Activated CD4-positive, alpha-beta T cell treated with anti-CD3 and anti-CD28 coated beads for 4 hours (primary cell): Measurements from ENCODE around the gene NRG2.

Experiments used
- DNase-seq, 2 donors: peaks; one replicate each; pipeline ENCODE4 v3.0.0-alpha.2; 2020

The NRG2 gene

DNA sequence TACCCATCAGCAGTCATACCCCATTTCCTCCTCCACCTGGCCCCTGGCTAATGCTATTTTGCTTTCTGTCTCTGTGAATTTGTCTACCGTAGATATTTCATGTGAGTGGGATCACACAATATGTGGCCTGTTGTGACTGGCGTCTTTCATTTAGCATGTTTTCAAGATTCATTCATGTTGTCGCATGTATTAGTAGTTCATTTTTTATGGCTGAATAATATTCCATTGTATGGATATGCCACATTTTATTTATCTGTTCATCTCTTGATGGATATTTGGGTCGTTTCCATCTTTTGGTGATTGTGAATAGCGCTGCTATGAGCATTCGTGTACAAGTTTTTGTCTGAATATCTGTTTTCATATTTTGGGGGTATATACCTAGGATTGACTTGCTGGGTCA lies 213.6 kb downstream of the NRG2 start:
- no peak for DNase-seq

DNA sequence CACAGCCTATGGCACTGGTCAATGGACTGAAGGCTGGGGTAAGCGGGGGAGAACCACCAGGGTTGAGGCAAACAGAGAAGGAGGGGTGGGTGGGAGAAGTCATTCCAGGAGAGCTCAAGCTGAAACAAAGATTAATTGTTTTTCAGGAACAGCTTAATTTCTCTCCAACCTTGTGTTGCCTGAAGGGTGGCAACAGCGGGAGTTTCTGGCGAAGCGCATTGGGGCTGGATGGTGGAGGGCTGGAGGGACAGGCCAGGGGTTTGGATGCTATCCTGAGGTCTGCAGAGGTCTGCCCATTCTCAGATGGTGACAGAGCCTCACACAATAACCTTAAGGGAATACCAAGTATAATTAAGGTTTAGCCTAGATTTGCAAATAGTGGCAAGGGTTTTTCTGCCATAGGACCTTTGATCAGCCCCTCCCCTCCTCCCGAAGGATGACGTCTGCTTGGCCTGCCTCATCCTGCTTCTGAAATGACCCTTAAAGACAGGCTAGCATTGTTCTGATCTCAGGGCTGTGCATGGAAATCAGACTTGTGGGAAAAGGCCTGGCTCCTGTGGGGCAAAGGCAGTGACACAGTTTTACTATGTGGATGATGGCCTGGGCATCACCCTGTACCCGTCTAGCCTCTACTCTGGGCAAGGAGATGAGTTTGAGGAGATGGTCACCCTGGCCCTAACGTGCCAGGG lies 214.7 kb downstream of the NRG2 start:
- no peak for DNase-seq

DNA sequence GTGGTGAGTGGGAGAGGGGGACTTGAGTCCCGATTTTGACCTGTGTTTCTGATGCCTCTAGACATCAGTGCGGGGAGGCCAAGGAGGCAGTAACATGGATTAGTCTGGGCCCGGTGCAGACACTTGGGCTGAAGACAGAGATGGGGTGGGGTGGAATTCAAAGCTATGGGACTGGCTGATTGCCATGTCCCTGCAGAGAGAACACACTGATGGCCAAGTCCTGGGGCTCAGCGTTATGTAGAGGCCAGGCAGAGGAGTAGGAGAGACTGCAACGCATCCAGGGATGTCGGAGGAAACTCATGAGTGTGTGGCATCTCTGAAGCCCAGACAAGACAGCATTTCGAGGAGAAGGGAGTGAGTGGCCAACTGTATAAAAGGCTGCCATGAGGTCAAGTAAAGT lies 217.4 kb downstream of the NRG2 start:
- no peak for DNase-seq

DNA sequence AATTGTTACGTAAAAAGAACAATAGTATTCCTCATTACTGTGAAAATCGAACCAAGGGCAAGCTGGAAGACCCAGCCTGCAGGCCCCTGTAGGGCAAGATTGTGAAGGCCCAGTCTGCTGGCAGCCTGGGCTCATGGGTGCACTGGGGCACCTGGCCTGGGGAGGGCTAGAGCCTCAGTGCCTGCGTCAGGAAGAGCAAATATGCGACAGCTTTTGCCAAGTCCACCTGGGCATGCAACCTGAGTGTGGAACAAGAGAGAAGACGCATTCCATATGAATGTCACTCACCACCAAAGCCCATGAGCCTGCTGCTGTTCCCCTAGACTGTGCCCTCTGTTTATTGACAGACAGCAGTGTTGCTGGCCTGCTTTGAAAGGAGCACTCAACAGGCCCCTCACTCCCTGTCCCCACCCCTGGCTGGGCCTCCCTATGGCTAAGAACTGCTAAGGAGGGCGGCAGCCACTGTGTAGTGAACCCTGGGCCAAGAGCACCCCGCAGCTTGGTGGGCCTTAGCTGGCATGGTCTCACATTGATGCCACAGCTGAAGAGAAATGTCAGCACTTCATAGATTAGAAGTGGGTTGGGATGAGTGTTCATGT lies 219.2 kb downstream of the NRG2 start:
- DNase-seq: no peak

DNA sequence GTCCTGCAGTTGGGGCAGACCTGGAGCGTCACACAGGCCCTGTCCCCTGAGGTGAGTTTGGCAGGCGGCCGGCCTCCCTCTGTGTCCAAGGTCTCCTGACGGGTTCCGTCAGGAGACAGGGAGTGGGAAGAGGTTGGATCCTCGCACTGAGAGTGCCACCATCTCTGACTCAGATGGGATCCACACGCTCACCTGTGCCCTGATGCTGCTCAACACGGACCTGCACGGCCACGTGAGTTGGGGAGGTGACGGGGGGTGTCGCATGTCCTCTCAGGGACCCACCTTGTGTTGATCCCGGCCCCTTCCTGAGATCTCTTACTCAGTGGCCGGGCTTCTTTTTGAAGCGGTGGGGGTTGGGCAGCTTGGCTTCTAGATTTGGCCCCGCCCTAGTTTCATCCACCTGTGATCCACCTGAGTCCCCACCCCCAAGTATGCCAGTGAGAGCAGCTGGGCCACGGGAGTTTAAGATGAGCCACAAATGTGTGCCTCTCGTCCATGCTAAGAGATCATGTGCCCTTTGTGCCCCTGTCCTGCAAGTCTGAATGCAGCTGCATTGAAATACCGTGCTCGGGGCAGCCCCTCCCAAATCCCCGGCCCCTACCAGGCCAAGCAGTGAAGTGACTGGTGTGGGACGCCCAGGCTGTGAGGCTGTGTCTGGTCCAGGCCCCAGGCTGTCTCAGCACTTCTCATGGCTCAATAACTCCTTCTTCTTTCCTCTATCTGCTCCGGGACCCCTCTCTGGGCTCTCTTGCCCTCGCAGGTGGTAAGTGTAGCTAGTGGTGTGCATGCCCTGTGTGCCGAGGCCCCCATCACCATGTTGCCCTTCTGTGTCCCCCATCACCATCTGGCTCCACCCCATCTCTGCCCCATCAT lies 220.3 kb downstream of the NRG2 start:
- DNase-seq: no peak

DNA sequence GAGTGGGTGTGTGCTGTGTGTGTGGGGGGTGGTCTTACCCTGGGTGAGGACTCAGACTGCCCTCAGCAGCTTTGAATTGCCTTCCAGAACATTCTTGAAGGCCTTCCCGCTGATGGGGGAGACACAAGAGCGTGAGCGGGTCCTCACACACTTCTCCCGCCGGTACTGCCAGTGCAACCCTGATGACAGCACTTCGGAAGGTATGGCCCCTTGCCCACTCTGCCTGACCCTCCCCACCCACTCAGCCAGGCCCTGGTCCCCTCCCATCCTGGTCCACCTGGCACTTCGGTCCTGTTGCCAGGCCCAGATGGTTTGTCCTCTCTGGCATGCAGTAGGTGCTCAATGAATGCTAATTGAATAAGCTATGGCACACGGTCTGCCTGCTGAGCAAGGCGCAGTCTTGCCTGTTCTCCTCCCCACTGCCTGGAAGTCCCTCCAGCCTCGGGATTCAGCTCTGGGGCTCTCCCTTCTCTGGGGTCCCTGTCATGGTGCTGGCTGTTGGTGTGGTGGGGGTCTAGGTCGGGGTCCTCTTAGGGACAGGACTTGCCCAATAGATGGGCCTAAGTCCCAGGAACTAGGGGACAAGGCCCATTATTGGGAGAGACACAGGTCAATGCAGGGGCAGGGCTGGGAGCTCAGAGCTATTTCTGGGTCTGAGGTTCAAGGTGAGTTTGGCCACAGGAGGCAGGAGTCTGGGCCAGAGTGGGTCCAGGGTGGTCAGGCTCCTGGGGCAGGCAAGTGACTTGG lies 221.1 kb downstream of the NRG2 start:
- no peak for DNase-seq

DNA sequence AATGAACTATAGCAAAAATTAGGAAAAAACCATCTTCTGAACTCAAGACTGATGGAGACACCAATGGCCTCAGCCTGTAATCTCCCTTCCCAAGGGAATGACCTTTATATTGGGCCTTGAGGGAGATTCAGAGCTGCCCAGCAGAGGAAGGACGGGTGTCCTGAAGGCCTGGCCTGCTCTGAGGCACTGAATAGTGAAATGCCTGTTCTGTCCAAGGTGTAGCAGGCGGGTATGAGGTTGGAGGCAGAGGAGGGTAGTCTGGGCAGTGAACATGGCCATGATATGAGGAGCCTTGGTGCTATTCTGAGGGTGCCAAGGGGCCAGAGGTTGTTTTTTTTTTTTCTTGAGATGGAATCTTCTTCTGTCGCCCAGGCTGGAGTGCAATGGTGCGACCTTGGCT lies 222.5 kb downstream of the NRG2 start:
- no peak for DNase-seq

DNA sequence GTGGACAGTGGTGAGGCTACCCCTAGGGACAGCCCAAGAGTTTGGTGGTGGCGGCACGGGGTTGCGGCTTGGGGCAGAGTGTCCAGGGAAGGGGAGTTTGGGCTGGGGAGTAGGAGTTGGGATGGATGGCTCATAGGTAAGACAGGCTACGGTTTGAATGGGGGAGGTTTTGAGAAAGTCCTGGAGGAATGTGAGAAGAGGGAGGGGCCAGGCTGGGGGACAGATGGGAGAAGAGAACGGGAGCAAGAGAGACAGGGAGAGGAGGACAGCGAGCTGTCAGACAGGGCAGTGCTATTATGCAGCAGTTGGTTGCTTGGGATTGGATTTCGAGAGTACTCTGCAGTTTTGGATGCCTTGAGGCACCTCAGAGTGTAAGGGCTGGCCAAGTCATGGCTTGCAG lies 223.0 kb downstream of the NRG2 start:
- DNase-seq: no peak

DNA sequence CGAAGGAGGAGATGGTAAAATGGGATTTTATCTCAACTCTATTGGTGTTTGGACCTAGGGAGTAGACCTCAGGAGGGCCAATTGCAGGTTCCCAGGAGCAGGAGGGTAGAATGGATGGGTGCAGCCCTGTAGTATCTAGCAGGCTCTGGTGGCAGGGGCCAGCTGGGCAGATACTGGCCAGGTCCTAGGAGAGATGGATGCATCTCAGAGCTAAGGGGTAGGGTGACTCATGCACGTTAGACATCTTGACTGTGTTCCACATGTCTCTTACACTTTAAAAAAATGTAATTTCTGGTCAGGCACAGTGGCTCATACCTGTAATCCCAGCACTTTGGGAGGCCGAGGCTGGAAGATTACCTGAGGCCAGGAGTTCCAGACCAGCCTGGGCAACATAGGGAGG lies 225.1 kb downstream of the NRG2 start:
- no peak for DNase-seq

DNA sequence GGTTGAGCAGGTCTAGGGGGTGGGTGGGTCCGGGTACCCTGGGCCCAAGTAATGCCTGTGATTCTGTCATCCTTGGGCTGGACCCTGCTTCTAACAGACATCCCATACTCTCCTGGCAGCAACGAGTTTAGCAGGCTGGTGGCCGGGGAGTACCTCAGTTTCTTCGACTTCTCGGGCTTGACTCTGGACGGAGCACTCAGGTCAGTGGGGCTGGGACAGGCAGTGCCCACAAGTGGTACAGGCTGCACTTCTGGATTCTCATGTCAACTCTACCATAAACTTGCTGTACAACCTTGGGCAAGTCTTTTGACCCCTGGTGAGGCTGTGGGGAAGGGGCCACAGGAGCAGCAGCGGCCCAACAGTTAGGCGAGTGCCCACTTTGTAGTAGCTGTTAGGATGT lies 225.7 kb downstream of the NRG2 start:
- no peak for DNase-seq

DNA sequence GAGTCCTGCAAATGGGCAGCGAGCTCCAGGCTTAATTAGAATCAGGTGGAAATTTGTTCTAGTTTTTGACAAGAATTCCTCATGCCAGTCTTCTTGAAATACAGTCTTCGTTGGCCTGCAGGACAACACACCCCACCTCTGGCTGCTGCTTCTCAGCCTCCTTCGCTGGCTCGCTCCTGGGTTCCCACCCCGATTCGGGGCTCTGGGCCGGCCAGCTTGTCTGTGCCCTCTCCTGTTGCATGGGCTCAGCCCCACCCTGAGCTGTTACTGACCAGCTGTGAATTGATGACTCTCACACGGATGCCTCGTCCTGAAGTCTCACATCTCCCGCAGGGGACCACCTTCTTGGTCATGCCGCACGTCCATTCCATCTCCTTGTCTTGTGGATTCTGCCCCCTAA lies 226.5 kb downstream of the NRG2 start:
- no peak for DNase-seq

DNA sequence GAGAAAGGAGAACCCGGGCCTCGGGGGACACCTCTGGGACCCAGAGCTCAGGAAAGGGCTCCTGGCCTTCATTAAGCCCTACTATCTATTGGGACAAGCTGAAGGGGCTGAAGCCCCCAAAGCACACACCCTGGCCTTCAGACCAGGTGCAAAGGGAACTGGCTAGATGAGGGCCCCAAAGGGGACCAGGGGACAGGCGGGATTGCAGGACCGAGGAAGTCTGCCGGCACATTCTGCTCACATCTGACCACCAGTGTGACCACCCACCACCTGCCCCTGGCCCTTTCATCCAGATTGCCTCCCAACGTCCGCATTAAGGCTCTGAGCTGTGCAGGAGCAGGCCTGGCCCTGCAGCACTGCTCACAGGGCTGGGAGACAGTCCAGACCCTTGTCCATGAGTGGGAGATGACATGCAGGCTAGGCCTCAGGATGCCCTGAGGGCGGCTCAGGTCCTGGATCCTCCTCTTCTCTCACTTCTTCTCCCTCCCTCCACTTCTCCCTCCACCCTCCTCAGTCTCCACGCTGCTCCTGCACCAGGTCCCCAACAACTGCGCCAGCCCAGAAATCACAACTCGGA lies 228.3 kb downstream of the NRG2 start:
- DNase-seq: no peak

DNA sequence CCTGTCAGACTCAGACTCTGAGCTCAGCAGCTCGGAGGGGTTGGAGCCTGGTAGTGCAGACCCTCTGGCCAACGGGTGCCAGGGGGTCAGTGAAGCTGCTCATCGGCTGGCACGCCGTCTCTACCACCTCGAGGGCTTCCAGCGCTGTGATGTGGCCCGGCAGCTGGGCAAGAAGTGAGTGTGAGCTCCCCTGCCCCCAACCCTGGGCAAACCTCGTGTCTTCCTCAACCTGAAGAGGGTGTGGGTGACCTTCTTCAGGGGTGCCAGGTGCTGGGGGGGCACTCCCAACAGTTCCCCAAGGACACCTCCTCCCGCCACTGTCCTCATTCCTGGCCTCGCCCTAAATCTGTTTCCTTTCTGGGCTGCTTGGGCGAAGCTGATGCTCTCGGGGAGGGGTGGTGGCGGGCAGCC lies 228.9 kb downstream of the NRG2 start:
- no peak for DNase-seq

DNA sequence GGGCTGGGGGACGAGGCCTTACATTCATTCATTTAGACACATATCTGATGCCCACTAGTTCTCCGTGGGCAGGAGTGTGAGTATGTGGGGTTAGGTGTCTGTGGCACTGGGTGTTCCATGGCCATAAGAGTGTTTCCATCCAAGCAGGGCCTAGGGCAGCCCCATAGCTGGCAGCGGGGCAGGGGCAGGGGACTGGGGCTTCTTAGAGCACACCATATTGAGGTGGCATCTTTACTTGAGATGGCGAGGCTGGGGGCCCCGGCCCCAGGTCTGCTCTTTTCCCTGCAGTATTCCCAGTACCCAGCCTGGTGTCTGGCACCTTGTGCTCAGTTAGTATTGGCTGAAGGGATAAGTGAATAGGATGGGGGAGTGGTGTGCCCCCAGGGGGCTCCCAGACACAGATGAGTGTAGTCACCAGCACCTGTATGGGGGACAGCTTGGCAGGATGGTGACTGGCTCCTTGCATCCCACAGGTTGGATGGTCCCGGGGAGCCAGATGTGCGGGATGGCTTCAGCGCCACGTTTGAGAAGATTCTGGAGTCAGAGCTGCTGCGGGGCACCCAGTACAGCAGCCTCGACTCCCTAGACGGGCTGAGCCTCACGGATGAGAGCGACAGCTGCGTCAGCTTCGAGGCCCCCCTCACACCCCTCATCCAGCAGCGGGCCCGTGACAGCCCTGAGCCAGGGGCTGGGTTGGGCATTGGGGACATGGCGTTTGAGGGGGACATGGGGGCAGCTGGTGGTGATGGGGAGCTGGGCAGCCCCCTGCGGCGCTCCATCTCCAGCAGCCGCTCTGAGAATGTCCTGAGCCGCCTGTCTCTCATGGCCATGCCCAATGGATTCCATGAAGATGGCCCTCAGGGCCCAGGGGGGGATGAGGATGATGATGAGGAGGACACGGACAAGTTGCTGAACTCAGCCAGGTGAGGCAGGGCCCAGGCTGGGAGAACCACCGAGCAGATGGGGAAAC lies 230.0 kb downstream of the NRG2 start:
- DNase-seq: no peak

DNA sequence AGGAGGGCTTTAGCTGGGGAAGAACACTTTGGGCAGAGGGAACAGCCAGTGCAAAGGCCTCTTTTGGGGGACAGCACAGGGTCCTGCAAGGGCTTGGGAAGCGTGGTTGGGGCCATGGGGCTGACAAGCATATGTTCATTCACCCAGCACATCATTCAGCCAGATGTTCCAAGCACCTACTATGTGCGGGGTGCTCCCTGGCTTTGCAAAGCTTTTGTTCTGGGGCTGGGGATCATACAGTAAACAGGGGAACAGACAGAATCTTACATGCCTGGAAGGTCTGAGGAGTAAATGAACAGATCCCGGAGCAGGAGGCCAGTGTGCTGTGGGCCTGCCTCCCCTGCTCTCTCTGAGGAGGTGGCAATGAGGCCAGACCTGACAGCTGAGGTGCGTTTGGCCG lies 230.8 kb downstream of the NRG2 start:
- no peak for DNase-seq

DNA sequence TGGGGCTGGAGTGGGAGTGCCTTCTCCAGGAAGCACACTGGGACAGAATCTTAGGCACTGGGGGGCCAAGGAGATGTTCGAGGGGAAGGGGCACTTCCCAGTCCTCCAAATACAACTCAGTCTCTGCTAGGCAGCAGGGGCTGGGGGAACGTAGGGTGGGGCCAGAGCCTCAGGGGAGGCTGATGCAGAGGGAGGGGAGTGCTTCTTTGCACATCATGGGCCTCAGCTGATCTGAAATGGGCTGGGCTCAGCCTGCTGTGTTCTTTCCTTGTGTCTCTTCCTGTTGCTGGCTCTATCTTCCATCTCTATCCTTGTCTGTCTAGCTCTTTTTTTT lies 231.9 kb downstream of the NRG2 start:
- DNase-seq: no peak

DNA sequence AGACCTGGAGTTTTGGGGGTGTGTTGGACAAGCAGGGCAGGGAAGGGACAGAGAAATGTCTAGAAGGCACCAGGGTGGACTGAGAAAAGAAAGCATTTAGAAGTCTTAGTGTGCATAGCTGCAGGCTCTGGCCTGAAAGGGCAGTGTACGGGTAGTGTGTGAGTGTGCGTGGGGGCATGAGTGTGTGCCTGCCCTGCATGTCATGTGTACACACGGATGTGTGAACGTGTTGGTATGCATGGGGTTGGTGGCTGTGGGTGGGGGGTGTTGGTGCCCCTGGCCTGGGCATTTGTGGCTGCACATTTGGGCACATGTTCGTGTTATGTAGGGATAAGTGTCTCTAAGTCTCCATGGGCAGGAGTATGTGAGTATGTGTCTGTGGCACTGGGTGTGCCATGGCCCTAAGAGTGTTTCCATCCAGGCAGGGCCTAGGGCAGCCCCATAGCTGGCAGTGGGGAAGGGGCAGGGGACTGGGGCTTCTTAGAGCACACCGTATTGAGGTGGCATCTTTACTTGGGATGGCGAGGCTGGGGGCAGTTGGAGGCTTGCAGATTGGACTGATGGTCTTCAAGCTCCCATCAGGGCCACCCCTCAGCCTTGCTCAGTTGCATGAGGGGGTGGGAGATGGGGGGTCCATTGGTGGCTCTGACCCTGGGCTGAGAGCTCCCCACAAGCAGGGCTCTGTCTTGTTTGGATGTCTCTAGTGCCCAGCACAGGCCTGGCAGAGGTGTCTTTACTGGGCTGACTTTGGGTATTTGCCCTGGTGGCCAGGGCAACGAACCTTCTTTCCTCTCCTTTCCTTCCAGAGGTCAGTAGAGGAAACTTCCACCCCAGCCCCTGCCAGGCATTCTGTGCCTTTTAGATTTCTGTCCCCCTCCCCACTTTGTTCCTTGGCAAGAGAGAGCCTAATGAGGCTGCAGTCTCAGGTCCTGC lies 232.5 kb downstream of the NRG2 start:
- DNase-seq: no peak

DNA sequence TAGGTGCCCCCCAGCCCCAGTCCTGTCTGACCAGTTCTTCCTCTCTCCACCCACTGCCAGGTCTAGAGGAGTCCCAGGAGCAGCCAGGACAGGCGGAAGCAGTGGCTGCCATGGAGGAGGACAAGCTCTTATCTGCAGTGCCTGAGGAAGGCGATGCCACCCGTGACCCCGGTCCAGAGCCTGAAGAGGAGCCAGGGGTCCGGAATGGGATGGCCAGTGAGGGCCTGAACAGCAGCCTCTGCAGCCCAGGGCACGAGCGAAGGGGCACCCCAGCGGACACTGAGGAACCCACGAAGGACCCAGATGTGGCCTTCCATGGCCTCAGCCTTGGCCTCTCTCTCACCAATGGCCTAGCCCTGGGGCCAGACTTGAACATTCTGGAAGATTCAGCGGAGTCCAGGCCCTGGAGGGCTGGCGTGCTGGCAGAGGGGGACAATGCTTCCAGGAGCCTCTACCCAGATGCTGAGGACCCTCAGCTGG lies 233.7 kb downstream of the NRG2 start:
- DNase-seq: no peak

DNA sequence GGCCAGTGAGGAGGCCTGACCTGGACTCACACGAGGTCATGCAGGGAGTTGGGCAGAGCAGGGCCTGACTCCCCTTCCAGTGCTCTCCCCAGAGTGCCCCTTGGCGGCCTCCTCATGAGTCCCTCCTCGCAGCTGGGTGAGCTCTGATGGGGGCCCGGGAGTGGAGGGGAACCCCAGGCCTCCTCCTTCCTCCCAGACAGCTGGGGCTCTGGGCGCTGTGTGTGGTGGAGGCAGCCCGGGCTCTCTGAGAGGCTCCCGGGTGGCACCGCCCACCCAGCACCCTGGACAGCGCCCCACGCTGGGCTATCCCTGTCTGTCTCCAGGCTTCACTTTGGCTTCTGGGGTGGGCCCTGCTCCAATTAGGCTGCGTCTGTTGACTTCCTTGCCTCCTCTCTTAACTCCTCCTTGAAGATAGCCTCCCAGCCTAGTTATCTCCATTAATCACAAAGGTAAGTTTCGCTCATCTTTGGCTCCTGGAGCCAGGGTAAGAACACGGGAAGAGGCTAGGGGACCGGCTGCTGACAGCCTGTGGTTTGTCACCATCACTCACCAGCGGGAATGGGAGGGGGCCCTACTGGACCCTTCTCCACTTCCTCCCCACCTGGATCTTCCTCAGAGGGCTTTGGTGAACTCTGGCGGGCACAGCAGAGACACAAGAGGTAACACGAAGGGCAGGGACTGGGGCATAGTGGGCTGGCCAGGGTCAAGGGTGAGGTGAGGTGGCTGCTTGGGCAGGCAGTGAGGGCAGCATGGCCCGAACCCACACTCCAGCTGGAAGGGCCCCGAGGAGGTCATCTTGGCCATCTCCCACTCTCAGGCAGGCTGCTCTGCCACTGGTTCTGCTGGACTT lies 234.4 kb downstream of the NRG2 start:
- no peak for DNase-seq

DNA sequence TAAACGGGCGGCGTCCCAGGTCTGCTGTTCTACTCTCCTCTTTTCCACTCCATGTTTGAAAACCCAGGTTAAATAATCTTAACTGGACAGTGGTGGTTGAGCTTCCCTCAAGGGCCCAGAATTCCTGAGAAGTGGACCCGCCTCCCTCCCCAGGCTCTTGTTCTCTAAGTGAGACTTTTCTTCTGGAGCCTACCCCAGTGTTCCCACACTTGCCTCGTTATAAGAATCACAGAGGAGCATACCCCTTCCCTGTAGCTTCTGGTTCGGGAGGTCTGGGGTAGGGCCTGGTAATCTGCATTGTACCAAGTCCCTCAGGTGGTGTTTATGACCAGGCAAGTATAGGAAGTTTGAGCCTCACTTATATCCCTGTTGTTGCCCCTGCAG lies 235.5 kb downstream of the NRG2 start:
- DNase-seq: no peak
